GM23248 (cell line): ENCODE data around the gene UBAP2.

Source experiments
- EZH2 ChIP-seq: fragments of 200-600 bp; sonication (generic); IDR thresholded peaks from 2 replicates; pipeline ENCODE4 v1.6.1; 2018; ENCODE audit warnings: antibody characterized with exemption, mild to moderate bottlenecking; ENCODE audit not compliant: insufficient read depth, poor library complexity, severe bottlenecking
- EZH2phosphoT487 ChIP-seq: fragments of 200-600 bp; sonication (generic); IDR thresholded peaks from 2 replicates; pipeline ENCODE4 v1.6.1; 2018; ENCODE audit warnings: antibody characterized with exemption, moderate library complexity, mild to moderate bottlenecking, low read depth; ENCODE audit not compliant: insufficient read depth

DNA sequence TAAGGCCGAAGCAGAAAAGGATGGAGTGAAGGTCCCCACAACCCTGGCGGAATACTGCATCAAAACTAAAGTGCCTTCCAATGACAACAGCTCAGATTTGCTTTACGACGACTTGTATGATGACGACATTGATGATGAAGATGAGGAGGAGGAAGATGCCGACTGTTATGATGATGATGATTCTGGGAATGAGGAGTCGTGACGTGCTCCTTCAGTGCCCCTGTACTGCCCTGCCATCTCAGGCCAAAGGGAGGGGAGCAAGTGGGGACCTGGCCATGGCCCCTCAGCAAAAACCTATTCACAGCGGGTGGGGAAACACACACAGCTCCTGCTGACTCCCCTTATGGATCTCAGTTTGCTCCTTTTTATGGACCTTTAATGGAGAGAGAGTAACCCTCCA is 131.7 kb downstream of the UBAP2 start:
- TF ChIP-seq EZH2 (no peak), EZH2phosphoT487 (no peak)
